Measurements from ENCODE around the gene CIPC.

CIPC gene

DNA sequence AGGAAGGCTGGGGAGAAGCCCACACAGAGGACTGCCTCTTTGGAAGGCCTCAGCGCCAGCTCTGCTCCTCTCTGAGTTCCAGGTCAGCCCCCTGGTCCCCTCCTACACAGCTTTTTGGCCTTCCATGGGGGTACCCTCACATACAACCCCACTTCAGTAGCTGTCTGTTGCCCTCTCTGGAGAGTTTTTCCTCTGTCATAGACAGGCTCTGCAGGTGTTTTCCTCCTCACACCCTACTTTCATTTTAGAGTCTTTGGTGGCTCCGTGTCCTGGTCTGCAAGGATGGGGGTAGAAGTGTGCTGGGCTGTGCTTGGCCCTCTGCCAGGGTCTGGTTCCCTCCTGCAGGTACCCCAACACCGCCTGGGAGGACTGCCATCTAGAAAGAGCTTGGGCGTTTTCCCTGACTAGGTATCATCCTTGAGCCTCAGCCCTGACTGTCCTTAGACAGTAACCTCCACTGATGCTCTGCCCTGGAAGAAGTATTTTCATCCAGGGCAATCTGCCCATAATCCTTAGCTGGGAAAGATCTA lies 28.5 kb downstream of the CIPC start:
- DNase-seq (ENCODE audit: low spot score), result no peak

DNA sequence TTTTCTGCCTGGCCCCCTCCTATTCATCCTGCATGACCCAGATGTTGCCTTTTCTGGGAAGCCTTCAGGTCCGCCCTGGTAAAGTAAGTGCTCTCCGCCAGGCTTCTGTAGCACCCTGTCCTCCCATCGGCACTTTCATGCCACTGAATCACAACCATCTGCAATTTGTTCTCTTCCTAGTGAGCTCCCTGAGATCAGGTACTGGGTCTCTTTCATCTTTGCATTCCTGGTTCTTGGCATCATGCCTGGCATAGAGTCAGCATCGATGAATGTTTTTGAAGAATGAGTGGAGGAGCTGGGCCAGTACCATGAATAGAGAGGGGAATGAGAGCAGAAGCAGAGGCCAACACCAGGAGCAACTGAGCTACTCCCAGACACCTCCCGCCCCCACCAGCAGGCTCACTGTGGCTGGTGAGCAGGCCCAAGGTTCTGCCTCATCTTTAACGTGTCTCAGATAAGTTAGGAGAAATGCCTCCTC lies 30.4 kb downstream of the CIPC start:
- no peak for DNase-seq (ENCODE audit: low spot score)

DNA sequence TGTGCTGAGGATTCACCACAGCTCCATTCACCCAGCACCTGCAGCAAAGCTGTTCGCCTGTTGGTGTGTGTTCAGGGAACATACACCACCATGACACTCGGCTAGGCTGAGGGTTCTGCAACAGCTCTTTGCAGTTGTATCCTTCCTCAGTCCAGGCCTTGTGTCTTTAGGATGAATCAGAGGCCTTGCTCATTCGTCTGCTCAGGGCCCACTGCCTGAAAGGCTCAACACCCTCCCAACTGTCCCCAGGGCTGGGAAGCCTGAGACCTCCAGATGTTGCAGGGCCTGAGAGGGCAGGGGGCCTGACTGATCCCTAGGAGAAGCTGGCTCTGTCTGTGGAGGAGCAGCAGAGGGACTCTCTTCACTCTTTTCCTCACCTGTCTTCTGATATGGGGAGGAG lies 32.3 kb downstream of the CIPC start:
- no peak for DNase-seq (ENCODE audit: low spot score)

- no peak for DNase-seq (ENCODE audit: low spot score)
These were observed 33.1 kb downstream of the CIPC start for GRCh38 chr14:77131206-77131605.

GRCh38 chr14:77131871-77132486 lies 33.9 kb downstream of the CIPC start:
- DNase-seq (ENCODE audit: low spot score), result no peak

DNA sequence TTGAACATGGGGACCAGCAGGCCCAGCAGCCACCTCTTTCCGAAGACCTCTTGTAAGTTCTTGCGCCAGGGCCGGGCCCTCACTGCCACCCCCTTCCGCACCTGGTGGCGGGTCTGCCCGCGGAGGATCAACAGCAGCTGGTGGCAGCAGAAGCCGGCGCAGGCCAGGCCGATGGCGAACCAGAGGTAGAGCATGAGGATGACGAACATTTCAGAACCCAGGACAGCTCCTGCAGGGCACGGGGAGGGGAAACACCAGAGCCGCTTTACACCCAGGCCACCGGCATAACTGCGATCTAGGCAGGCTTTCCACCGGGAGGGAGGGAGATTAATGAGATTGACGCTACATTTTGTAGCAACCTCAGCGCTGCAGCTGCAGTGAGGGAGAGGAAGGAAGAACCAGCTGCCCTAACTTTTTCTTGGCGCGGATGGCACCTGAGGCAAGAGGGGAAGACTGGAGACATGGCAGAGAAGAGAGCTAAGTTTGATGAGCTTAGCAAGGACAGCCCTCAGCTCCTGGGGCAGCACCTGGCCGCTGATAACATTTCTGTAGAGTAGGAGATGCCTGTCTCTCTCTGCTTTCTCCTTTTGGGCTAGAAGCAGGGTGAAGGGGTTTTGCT lies 35.8 kb downstream of the CIPC start:
- DNase-seq (ENCODE audit: low spot score), result peak; percentile 68

GRCh38 chr14:77139022-77139421 lies 41.0 kb downstream of the CIPC start:
- DNase-seq (ENCODE audit: low spot score), result no peak

DNA sequence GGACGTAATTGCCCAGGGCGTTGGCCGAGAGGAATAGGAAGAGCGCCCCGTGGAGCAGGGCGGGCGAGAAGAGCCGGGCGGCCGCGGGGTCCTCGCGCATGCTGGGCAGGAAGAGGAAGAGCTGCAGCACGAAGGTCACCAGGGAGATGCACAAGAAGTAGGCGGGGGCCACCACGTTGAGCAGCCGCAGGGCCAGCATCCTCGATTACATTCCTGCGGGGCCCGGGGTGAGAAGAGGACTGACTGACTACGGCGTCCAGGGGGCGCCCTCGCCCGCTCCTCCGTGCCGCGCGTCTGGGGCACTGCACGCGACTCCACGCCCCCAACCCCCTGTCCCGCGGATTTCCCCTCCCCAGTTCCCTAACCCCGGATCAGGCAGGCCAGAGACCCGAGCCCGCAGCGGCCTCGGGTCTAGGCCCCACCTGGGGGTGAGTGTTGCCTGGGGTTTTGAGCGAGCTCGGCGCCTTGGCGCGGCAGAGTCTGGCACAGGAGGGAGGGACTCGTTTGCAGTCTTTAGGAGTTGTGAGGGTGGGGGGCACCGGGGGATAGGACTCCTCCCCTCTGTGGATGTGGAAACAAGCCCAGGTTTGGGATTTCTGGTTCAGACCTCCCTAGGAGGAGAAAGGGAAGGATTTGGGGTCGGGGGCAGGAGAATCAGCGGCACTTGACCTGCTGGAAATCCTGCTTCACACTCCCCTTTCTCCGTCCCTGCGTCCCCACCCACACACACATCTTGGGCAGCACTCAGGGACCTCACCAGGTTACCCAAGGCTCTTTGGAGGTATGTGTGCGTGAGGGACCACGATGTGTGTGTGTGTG lies 41.7 kb downstream of the CIPC start:
- no peak for DNase-seq (ENCODE audit: low spot score)

- DNase-seq (ENCODE audit: low spot score), result no peak
These were observed 42.5 kb downstream of the CIPC start for GRCh38 chr14:77140359-77141213.

DNA sequence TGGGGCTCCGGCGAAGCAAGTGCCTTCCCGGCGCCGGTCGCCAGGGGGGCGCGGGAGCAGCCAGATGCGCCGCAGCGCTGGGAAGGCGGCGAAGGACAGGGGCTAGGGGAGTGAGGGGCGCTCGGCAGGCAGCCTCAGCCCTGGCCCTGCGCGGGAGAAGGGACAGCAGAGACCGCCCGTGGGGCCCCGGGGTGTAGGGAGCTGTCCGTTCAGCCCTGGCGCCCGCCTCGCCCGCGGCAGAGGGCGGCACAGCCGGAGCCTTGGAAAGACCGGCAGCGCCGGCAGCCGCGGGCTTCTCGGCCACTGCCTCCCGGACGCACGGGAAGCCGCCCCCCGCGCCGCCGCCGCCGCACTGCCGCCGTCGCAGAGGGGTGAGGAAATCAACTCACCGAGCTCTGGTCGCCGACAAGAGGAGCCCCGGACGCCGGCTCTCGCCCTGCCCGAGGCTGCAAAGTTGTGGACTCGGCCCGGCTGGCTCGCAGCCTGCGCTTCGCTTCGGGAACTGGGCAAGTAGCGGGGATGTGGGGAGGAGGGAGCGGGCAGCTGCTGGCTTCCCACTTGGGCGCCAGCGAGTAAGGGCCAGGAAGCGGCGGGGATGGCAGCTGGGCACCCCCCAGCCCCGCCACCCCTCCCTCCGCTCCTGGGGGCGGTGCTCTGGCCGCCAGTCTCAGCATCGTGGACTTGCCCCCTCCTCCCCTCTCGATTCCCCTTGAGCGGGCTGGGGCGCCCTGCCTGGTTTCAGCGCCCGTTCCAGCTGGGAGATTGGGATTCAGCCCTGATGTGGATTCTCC lies 43.4 kb downstream of the CIPC start, which contains the start of gene ZDHHC22:
TSS of gene ZDHHC22 (minus strand) at position 578 of the 791 bp plus-strand sequence. CDS start 2,053 bp downstream, outside the sequence.
- no peak for DNase-seq (ENCODE audit: low spot score)

GRCh38 chr14:77142005-77142800 lies 44.1 kb downstream of the CIPC start:
- no peak for DNase-seq (ENCODE audit: low spot score)

- no peak for DNase-seq (ENCODE audit: low spot score)
These were observed 45.0 kb downstream of the CIPC start for GRCh38 chr14:77143071-77143470.

GRCh38 chr14:77144412-77145115 lies 46.5 kb downstream of the CIPC start:
- DNase-seq (ENCODE audit: low spot score), result no peak

- no peak for DNase-seq (ENCODE audit: low spot score)
These were observed 48.1 kb downstream of the CIPC start for GRCh38 chr14:77145975-77146740.

- DNase-seq (ENCODE audit: low spot score), result no peak
These were observed 50.6 kb downstream of the CIPC start for GRCh38 chr14:77148510-77149231.

DNA sequence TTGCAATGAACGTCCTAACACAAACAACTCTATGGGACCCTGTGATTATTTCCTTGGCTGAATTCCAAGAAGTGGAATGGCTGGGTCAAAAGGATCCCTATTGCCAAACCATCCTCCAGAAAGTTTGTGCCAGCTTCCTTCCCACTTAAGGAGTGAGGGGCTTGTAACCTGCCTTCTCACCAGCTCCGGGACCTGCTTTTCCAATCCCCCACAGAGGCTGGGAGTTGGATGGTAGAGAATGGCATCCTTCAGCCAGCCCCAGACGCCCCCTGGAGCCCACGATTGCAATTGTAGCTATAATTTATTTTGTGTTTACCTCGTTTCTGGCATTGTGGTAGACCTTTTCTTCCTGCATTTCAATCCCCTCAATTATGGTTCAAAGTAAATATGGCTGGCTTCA lies 53.2 kb downstream of the CIPC start:
- DNase-seq (ENCODE audit: low spot score), result peak; percentile 39

- DNase-seq (ENCODE audit: low spot score), result peak; percentile 72
These were observed 54.0 kb downstream of the CIPC start for GRCh38 chr14:77151918-77152588.
